Lower leg skin (tissue), 3 donors: ENCODE results near the gene EHD4.

ENCODE experiments used
- CTCF ChIP-seq, 3 donors: fragments of 450-650 bp; IDR thresholded peaks; one replicate each; pipeline ENCODE4 v1.5.1; 2016; ENCODE audit warnings: antibody characterized with exemption in 3 of 3, mild to moderate bottlenecking in 3 of 3, moderate library complexity in 2 of 3
- POLR2A ChIP-seq, 2 donors: fragments of 450-650 bp; IDR thresholded peaks; one replicate each; pipeline ENCODE4 v1.6.1; 2016 to 2017; ENCODE audit warnings: antibody characterized with exemption in 2 of 2, mild to moderate bottlenecking in 1 of 2, moderate library complexity in 1 of 2

GRCh38 chr15:41936649-41937567 is 35.4 kb downstream of the EHD4 start:
- TF ChIP-seq CTCF (IDR thresholded peaks at IDR 0.05) (no peak), POLR2A (IDR thresholded peaks at IDR 0.05) (no peak)
